Thyroid gland (tissue), 4 donors: Measurements from ENCODE around the gene TGM2.

Experiments used
- CTCF ChIP-seq, 6 experiments: fragments of 200-600 bp in 3 of 6; fragments of 450-650 bp in 3 of 6; sonication (generic) in 3 of 6; IDR thresholded peaks; one replicate each; pipeline ENCODE4 v1.5.1; 2016 to 2019; ENCODE audit warnings: antibody characterized with exemption in 6 of 6, mild to moderate bottlenecking in 2 of 6, inconsistent platforms in 1 of 6, moderate library complexity in 1 of 6
- POLR2A ChIP-seq, 2 donors: fragments of 450-650 bp; IDR thresholded peaks; one replicate each; pipeline ENCODE4 v1.6.1; 2017; ENCODE audit warnings: antibody characterized with exemption in 2 of 2, mild to moderate bottlenecking in 2 of 2, moderate library complexity in 1 of 2

GRCh38 chr20:38213607-38213940, 48.5 kb upstream of the TGM2 start:
- TF ChIP-seq CTCF (IDR thresholded peaks at IDR 0.05) (no peak), POLR2A (IDR thresholded peaks at IDR 0.05) (no peak)
